ENCODE data around the gene SLC28A1.
"Not testable (repeated sequence)": the region's sequence is repeated elsewhere in the genome, so short reads cannot be mapped to it uniquely, and the experiment has no call there.

SLC28A1 gene

GRCh38 chr15:84919106-84919667 is 34.7 kb downstream of the SLC28A1 start:
- H3K27me3 ChIP-seq (ENCODE audit: control insufficient read depth in 1 of 2, insufficient read depth in 2 of 2, low read length in 2 of 2) = no peaks in the 10 kb centered on the region
- peaks cover 0 to 4% of the 10 kb centered on the region in 2 donors for H3K36me3 ChIP-seq (ENCODE audit: control insufficient read depth in 1 of 2, insufficient read depth in 2 of 2, low read length in 2 of 2)
- no peak overlapping the region for H3K27ac ChIP-seq (ENCODE audit: low read depth, low read length)
- H3K9me3 ChIP-seq (ENCODE audit: control insufficient read depth in 1 of 2, low read length in 2 of 2) = no peaks in the 10 kb centered on the region
- no peak overlapping the region for H3K4me3 ChIP-seq (ENCODE audit: low read depth in 1 of 2, low read length in 2 of 2)
- no peak overlapping the region for H3K9ac ChIP-seq (ENCODE audit: low read depth in 1 of 2, low read length in 2 of 2)
- peaks cover 0 to 9% of the 10 kb centered on the region in 2 donors for H3K4me1 ChIP-seq (ENCODE audit: control insufficient read depth in 1 of 2, insufficient read depth in 2 of 2, low read length in 2 of 2)

GRCh38 chr15:84921121-84921520 is 36.7 kb downstream of the SLC28A1 start:
- H3K4me1 ChIP-seq (ENCODE audit: control insufficient read depth in 1 of 2, insufficient read depth in 2 of 2, low read length in 2 of 2) = peaks cover 4 to 7% of the 10 kb centered on the region in 2 donors
- no peaks in the 10 kb centered on the region for H3K36me3 ChIP-seq (ENCODE audit: control insufficient read depth in 1 of 2, insufficient read depth in 2 of 2, low read length in 2 of 2)
- no peaks in the 10 kb centered on the region for H3K9me3 ChIP-seq (ENCODE audit: control insufficient read depth in 1 of 2, low read length in 2 of 2)
- no peaks in the 10 kb centered on the region for H3K27me3 ChIP-seq (ENCODE audit: control insufficient read depth in 1 of 2, insufficient read depth in 2 of 2, low read length in 2 of 2)
- no peak overlapping the region for H3K9ac ChIP-seq (ENCODE audit: low read depth in 1 of 2, low read length in 2 of 2)
- H3K4me3 ChIP-seq (ENCODE audit: low read depth in 1 of 2, low read length in 2 of 2) = no peak overlapping the region
- no peak overlapping the region for H3K27ac ChIP-seq (ENCODE audit: low read depth, low read length)

GRCh38 chr15:84922530-84922929 is 38.1 kb downstream of the SLC28A1 start:
- no peaks in the 10 kb centered on the region for H3K36me3 ChIP-seq (ENCODE audit: control insufficient read depth in 1 of 2, insufficient read depth in 2 of 2, low read length in 2 of 2)
- H3K9ac ChIP-seq (ENCODE audit: low read depth in 1 of 2, low read length in 2 of 2) = no peak overlapping the region
- H3K27ac ChIP-seq (ENCODE audit: low read depth, low read length) = no peak overlapping the region
- H3K4me1 ChIP-seq (ENCODE audit: control insufficient read depth in 1 of 2, insufficient read depth in 2 of 2, low read length in 2 of 2) = peaks cover 6 to 13% of the 10 kb centered on the region in 2 donors
- no peaks in the 10 kb centered on the region for H3K27me3 ChIP-seq (ENCODE audit: control insufficient read depth in 1 of 2, insufficient read depth in 2 of 2, low read length in 2 of 2)
- no peak overlapping the region for H3K4me3 ChIP-seq (ENCODE audit: low read depth in 1 of 2, low read length in 2 of 2)
- no peaks in the 10 kb centered on the region for H3K9me3 ChIP-seq (ENCODE audit: control insufficient read depth in 1 of 2, low read length in 2 of 2)

GRCh38 chr15:84924077-84924731 is 39.7 kb downstream of the SLC28A1 start:
- H3K9ac ChIP-seq (ENCODE audit: low read depth in 1 of 2, low read length in 2 of 2) = no peak overlapping the region
- H3K27ac ChIP-seq (ENCODE audit: low read depth, low read length) = no peak overlapping the region
- H3K4me3 ChIP-seq (ENCODE audit: low read depth in 1 of 2, low read length in 2 of 2) = no peak overlapping the region

GRCh38 chr15:84924821-84925569 is 40.5 kb downstream of the SLC28A1 start:
- not testable (repeated sequence) for H3K4me3 ChIP-seq (ENCODE audit: low read depth in 1 of 2, low read length in 2 of 2); H3K9me3 ChIP-seq (ENCODE audit: control insufficient read depth in 1 of 2, low read length in 2 of 2); H3K27me3 ChIP-seq (ENCODE audit: control insufficient read depth in 1 of 2, insufficient read depth in 2 of 2, low read length in 2 of 2); H3K27ac ChIP-seq (ENCODE audit: low read depth, low read length); H3K9ac ChIP-seq (ENCODE audit: low read depth in 1 of 2, low read length in 2 of 2); H3K36me3 ChIP-seq (ENCODE audit: control insufficient read depth in 1 of 2, insufficient read depth in 2 of 2, low read length in 2 of 2)
- peaks cover 12 to 24% of the 10 kb centered on the region in 2 donors for H3K4me1 ChIP-seq (ENCODE audit: control insufficient read depth in 1 of 2, insufficient read depth in 2 of 2, low read length in 2 of 2)

More at GRCh38 chr15:84924077-84924731, 39.7 kb downstream of the SLC28A1 start:
- no peaks in the 10 kb centered on the region for H3K36me3 ChIP-seq (ENCODE audit: control insufficient read depth in 1 of 2, insufficient read depth in 2 of 2, low read length in 2 of 2)
- H3K9me3 ChIP-seq (ENCODE audit: control insufficient read depth in 1 of 2, low read length in 2 of 2) = no peaks in the 10 kb centered on the region
- peaks cover 12 to 16% of the 10 kb centered on the region in 2 donors for H3K4me1 ChIP-seq (ENCODE audit: control insufficient read depth in 1 of 2, insufficient read depth in 2 of 2, low read length in 2 of 2)
- no peaks in the 10 kb centered on the region for H3K27me3 ChIP-seq (ENCODE audit: control insufficient read depth in 1 of 2, insufficient read depth in 2 of 2, low read length in 2 of 2)

GRCh38 chr15:84925906-84926305 is 41.4 kb downstream of the SLC28A1 start:
- Histone ChIP-seq H3K4me1 (ENCODE audit: control insufficient read depth in 1 of 2, insufficient read depth in 2 of 2, low read length in 2 of 2) (peaks cover 12 to 30% of the 10 kb centered on the region in 2 donors), H3K27me3 (ENCODE audit: control insufficient read depth in 1 of 2, insufficient read depth in 2 of 2, low read length in 2 of 2) (no peaks in the 10 kb centered on the region), H3K9ac (ENCODE audit: low read depth in 1 of 2, low read length in 2 of 2) (no peak overlapping the region), H3K9me3 (ENCODE audit: control insufficient read depth in 1 of 2, low read length in 2 of 2) (no peaks in the 10 kb centered on the region), H3K36me3 (ENCODE audit: control insufficient read depth in 1 of 2, insufficient read depth in 2 of 2, low read length in 2 of 2) (no peaks in the 10 kb centered on the region), H3K4me3 (ENCODE audit: low read depth in 1 of 2, low read length in 2 of 2) (no peak overlapping the region), H3K27ac (ENCODE audit: low read depth, low read length) (no peak overlapping the region)

- H3K9me3 ChIP-seq (ENCODE audit: control insufficient read depth in 1 of 2, low read length in 2 of 2) = no peaks in the 10 kb centered on the region
- no peak overlapping the region for H3K9ac ChIP-seq (ENCODE audit: low read depth in 1 of 2, low read length in 2 of 2)
- H3K27ac ChIP-seq (ENCODE audit: low read depth, low read length) = no peak overlapping the region
- H3K4me1 ChIP-seq (ENCODE audit: control insufficient read depth in 1 of 2, insufficient read depth in 2 of 2, low read length in 2 of 2) = peaks cover 12 to 30% of the 10 kb centered on the region in 2 donors
- no peak overlapping the region for H3K4me3 ChIP-seq (ENCODE audit: low read depth in 1 of 2, low read length in 2 of 2)
- no peaks in the 10 kb centered on the region for H3K36me3 ChIP-seq (ENCODE audit: control insufficient read depth in 1 of 2, insufficient read depth in 2 of 2, low read length in 2 of 2)
- H3K27me3 ChIP-seq (ENCODE audit: control insufficient read depth in 1 of 2, insufficient read depth in 2 of 2, low read length in 2 of 2) = no peaks in the 10 kb centered on the region
Observed at GRCh38 chr15:84926491-84927230, 42.2 kb downstream of the SLC28A1 start.

- Histone ChIP-seq H3K36me3 (ENCODE audit: control insufficient read depth in 1 of 2, insufficient read depth in 2 of 2, low read length in 2 of 2) (no peaks in the 10 kb centered on the region), H3K4me3 (ENCODE audit: low read depth in 1 of 2, low read length in 2 of 2) (no peak overlapping the region)
Observed at GRCh38 chr15:84928843-84929168, 44.3 kb downstream of the SLC28A1 start.

GRCh38 chr15:84929795-84930603 is 45.5 kb downstream of the SLC28A1 start:
- peaks cover 0 to 4% of the 10 kb centered on the region in 2 donors for H3K36me3 ChIP-seq (ENCODE audit: control insufficient read depth in 1 of 2, insufficient read depth in 2 of 2, low read length in 2 of 2)
- no peaks in the 10 kb centered on the region for H3K27me3 ChIP-seq (ENCODE audit: control insufficient read depth in 1 of 2, insufficient read depth in 2 of 2, low read length in 2 of 2)
- no peak overlapping the region for H3K27ac ChIP-seq (ENCODE audit: low read depth, low read length)
- peak overlapping the region in 1 of 2 donors; percentile 32 for H3K9ac ChIP-seq (ENCODE audit: low read depth in 1 of 2, low read length in 2 of 2)
- H3K4me3 ChIP-seq (ENCODE audit: low read depth in 1 of 2, low read length in 2 of 2) = no peak overlapping the region
- no peaks in the 10 kb centered on the region for H3K9me3 ChIP-seq (ENCODE audit: control insufficient read depth in 1 of 2, low read length in 2 of 2)
- H3K4me1 ChIP-seq (ENCODE audit: control insufficient read depth in 1 of 2, insufficient read depth in 2 of 2, low read length in 2 of 2) = peaks cover 8 to 25% of the 10 kb centered on the region in 2 donors

More at GRCh38 chr15:84928843-84929168, 44.3 kb downstream of the SLC28A1 start:
- Histone ChIP-seq H3K27me3 (ENCODE audit: control insufficient read depth in 1 of 2, insufficient read depth in 2 of 2, low read length in 2 of 2) (no peaks in the 10 kb centered on the region), H3K27ac (ENCODE audit: low read depth, low read length) (no peak overlapping the region), H3K4me1 (ENCODE audit: control insufficient read depth in 1 of 2, insufficient read depth in 2 of 2, low read length in 2 of 2) (peaks cover 12 to 30% of the 10 kb centered on the region in 2 donors), H3K9ac (ENCODE audit: low read depth in 1 of 2, low read length in 2 of 2) (no peak overlapping the region), H3K9me3 (ENCODE audit: control insufficient read depth in 1 of 2, low read length in 2 of 2) (no peaks in the 10 kb centered on the region)

Measured in duodenal mucosa (tissue), 2 donors.